PC-9 (cell line): ENCODE measurements around the gene DNAJB6. TPM values are rescaled to one million over a fixed set of nuclear protein-coding genes. Genes with fewer than 3 reads are reported as not detected.

Source experiments
- BruUV-seq: library from RNA; stranded (reverse); fragments of 400-500 nt; replicated peaks from 2 replicates; lab custom pipeline; 2021; lab: Mats Ljungman, UMichigan
- CTCF ChIA-PET: fragments of 300-600 bp; sonication (Branson Sonifier 250); formaldehyde crosslinking; loops from one replicate; lab custom pipeline; 2022; ENCODE audit warnings: antibody characterized with exemption; lab: Charles Lee
- POLR2A ChIA-PET: fragments of 300-600 bp; sonication (Branson Sonifier 250); formaldehyde crosslinking; loops from one replicate; lab custom pipeline; 2022; ENCODE audit warnings: antibody characterized with exemption; ENCODE audit not compliant: unreplicated experiment; lab: Charles Lee
- DNase-seq, 2 experiments: peaks; one replicate each; pipeline versions ENCODE4 v3.0.0 to v3.0.0-alpha.2; 2015 to 2022; ENCODE audit warnings: mixed read lengths in 1 of 2
- H2AFZ ChIP-seq: fragments of 200-600 bp; sonication (generic); 2 replicates; pipeline ENCODE4 v1.8.1; 2017; ENCODE audit warnings: antibody characterized with exemption
- H3F3A ChIP-seq: fragments of 200-600 bp; sonication (generic); 2 replicates; pipeline ENCODE4 v1.8.1; 2017; ENCODE audit warnings: antibody characterized with exemption, mild to moderate bottlenecking, low read depth; ENCODE audit not compliant: insufficient read depth
- H3K27ac ChIP-seq: fragments of 200-600 bp; sonication (generic); 2 replicates; pipeline ENCODE4 v1.6.1; 2016; ENCODE audit warnings: mixed run types
- H3K27me3 ChIP-seq: fragments of 200-600 bp; sonication (generic); 2 replicates; pipeline ENCODE4 v1.6.1; 2016; ENCODE audit warnings: low read depth, mixed run types; ENCODE audit not compliant: insufficient read depth
- H3K36me3 ChIP-seq: fragments of 200-600 bp; sonication (generic); 2 replicates; pipeline ENCODE4 v1.6.1; 2016; ENCODE audit warnings: low read depth, mixed run types
- H3K4me1 ChIP-seq: fragments of 200-600 bp; sonication (generic); replicated peaks from 2 replicates; pipeline ENCODE4 v1.6.1; 2016; ENCODE audit warnings: mixed run types; ENCODE audit not compliant: insufficient read depth
- H3K4me2 ChIP-seq: fragments of 200-600 bp; sonication (generic); 2 replicates; pipeline ENCODE4 v1.6.1; 2017; ENCODE audit warnings: mixed run types
- H3K4me3 ChIP-seq: fragments of 200-600 bp; sonication (generic); 2 replicates; pipeline ENCODE4 v1.6.1; 2016; ENCODE audit warnings: mixed run types
- H3K79me2 ChIP-seq: fragments of 200-600 bp; sonication (generic); 2 replicates; pipeline ENCODE4 v1.6.1; 2017; ENCODE audit warnings: low read depth, mixed run types
- H3K9me2 ChIP-seq: fragments of 200-600 bp; sonication (generic); 2 replicates; pipeline ENCODE4 v1.8.1; 2017; ENCODE audit warnings: mild to moderate bottlenecking; ENCODE audit not compliant: insufficient read depth
- H3K9me3 ChIP-seq: fragments of 200-600 bp; sonication (generic); 2 replicates; pipeline ENCODE4 v1.8.1; 2016; ENCODE audit warnings: low read depth; ENCODE audit not compliant: insufficient read depth
- H4K20me1 ChIP-seq: fragments of 200-600 bp; sonication (generic); 2 replicates; pipeline ENCODE4 v1.8.1; 2017; ENCODE audit not compliant: insufficient read depth
- CTCF ChIP-seq: fragments of 200-600 bp; sonication (generic); conservative IDR thresholded peaks from 2 replicates; pipeline ENCODE4 v1.6.1; 2017; ENCODE audit warnings: mixed run types, antibody characterized with exemption, mild to moderate bottlenecking, moderate library complexity
- EZH2 ChIP-seq: fragments of 200-600 bp; sonication (generic); IDR thresholded peaks from 2 replicates; pipeline ENCODE4 v1.8.0; 2017; ENCODE audit warnings: antibody characterized with exemption, low read depth
- intact Hi-C: fragments of 100-400 bp; cut with micrococcal nuclease; formaldehyde crosslinking; loops from one replicate; pipeline ENCODE4 v1.10.0; 2022; ENCODE audit not compliant: unreplicated experiment
- total RNA-seq: library from RNA; stranded (reverse); gene quantifications from 2 replicates; pipeline ENCODE4 v1.2.3, GENCODE V29; 2021

DNAJB6 gene
- total RNA-seq, 1 experiment from 2014 or later: 182 TPM

GRCh38 chr7:157415486-157415885 is 78.7 kb downstream of the DNAJB6 start:
- peaks cover 4% of the 10 kb centered on the region; the same call in 1 of the 2 replicates for H3K36me3 ChIP-seq
- no peak for TF ChIP-seq CTCF
- TF ChIP-seq EZH2: no peak
- H4K20me1 ChIP-seq: peaks cover 33% of the 10 kb centered on the region; the same call in 1 of the 2 replicates
- no TSS peak for BruUV-seq
- no peak overlapping the region for H3K27ac ChIP-seq
- H3K4me2 ChIP-seq: no peak overlapping the region
- peaks cover 18% of the 10 kb centered on the region; the same call in 1 of the 2 replicates for H3F3A ChIP-seq
- intact Hi-C loops: no loop called here
- H3K27me3 ChIP-seq: no peaks in the 10 kb centered on the region
- no peak overlapping the region for H3K4me3 ChIP-seq
- CTCF ChIA-PET: no interaction called here
- H2AFZ ChIP-seq: no peak overlapping the region
- H3K4me1 ChIP-seq: no peaks in the 10 kb centered on the region
- no peaks in the 10 kb centered on the region for H3K9me2 ChIP-seq
- DNase-seq: no peak
- H3K79me2 ChIP-seq: no peaks in the 10 kb centered on the region
- H3K9me3 ChIP-seq: no peaks in the 10 kb centered on the region
- POLR2A ChIA-PET: no interaction called here

- no TSS peak for BruUV-seq
- POLR2A ChIA-PET: no interaction called here
These were observed 79.2 kb downstream of the DNAJB6 start for GRCh38 chr7:157416011-157416410.

GRCh38 chr7:157418204-157419034 is 81.6 kb downstream of the DNAJB6 start:
- Histone ChIP-seq H3K9me2 (no peaks in the 10 kb centered on the region), H3K4me2 (no peak overlapping the region), H3K79me2 (no peaks in the 10 kb centered on the region), H3K4me3 (no peak overlapping the region), H3K9me3 (no peaks in the 10 kb centered on the region), H3K27me3 (no peaks in the 10 kb centered on the region), H3K36me3 (peaks cover 4% of the 10 kb centered on the region; the same call in 1 of the 2 replicates), H3K4me1 (no peaks in the 10 kb centered on the region), H3F3A (peaks cover 9% of the 10 kb centered on the region; the same call in 1 of the 2 replicates), H3K27ac (no peak overlapping the region), H4K20me1 (peaks cover 19% of the 10 kb centered on the region; the same call in 1 of the 2 replicates), H2AFZ (no peak overlapping the region)
- DNase-seq: no peak
- no peak for TF ChIP-seq CTCF
- no peak for TF ChIP-seq EZH2
- CTCF ChIA-PET: no interaction called here
- POLR2A ChIA-PET: no interaction called here
- no TSS peak for BruUV-seq
- intact Hi-C loops: no loop called here

More at GRCh38 chr7:157416011-157416410, 79.2 kb downstream of the DNAJB6 start:
- H4K20me1 ChIP-seq: peaks cover 32% of the 10 kb centered on the region; the same call in 1 of the 2 replicates
- no peaks in the 10 kb centered on the region for H3K9me3 ChIP-seq
- H3K27me3 ChIP-seq: no peaks in the 10 kb centered on the region
- H3K36me3 ChIP-seq: peaks cover 4% of the 10 kb centered on the region; the same call in 1 of the 2 replicates
- no peaks in the 10 kb centered on the region for H3K4me1 ChIP-seq
- H3K9me2 ChIP-seq: no peaks in the 10 kb centered on the region
- H3K79me2 ChIP-seq: no peaks in the 10 kb centered on the region
- H3K27ac ChIP-seq: no peak overlapping the region
- CTCF ChIA-PET: no interaction called here
- H3K4me2 ChIP-seq: no peak overlapping the region
- H3K4me3 ChIP-seq: no peak overlapping the region
- intact Hi-C loops: no loop called here
- no peak for DNase-seq
- H3F3A ChIP-seq: peaks cover 19% of the 10 kb centered on the region; the same call in 1 of the 2 replicates
- H2AFZ ChIP-seq: no peak overlapping the region
- TF ChIP-seq EZH2: no peak
- no peak for TF ChIP-seq CTCF
